Natural killer cell (primary cell): Measurements from ENCODE around the gene PRKAG2. TPM values are rescaled to one million over a fixed set of nuclear protein-coding genes. Genes with fewer than 3 reads are reported as not detected.

Experiments
- ATAC-seq, 3 donors: fragments of 150-1000 bp in 2 of 3; fragments of 200-7000 bp in 1 of 3; cut with Tn5 transposase; 1 replicate in 1 of 3; 2 replicates in 2 of 3; pipeline ENCODE4 v1.10.0; 2021; ENCODE audit warnings: mild to moderate bottlenecking in 2 of 3, moderate library complexity in 2 of 3
- DNase-seq, 2 donors: peaks; one replicate each; pipeline versions ENCODE4 v3.0.0 to v3.0.0-alpha.2; 2013 to 2021; ENCODE audit warnings: mixed read lengths in 1 of 2
- H3K27ac ChIP-seq: one replicate; pipeline ENCODE4 v1.5.1; 2013; ENCODE audit warnings: mild to moderate bottlenecking, low read length
- H3K27me3 ChIP-seq: one replicate; pipeline ENCODE4 v1.6.1; 2013; ENCODE audit warnings: low read length; ENCODE audit not compliant: control insufficient read depth, insufficient read depth
- H3K36me3 ChIP-seq: one replicate; pipeline ENCODE4 v1.6.1; 2013; ENCODE audit warnings: low read length; ENCODE audit not compliant: control insufficient read depth, insufficient read depth
- H3K4me1 ChIP-seq: one replicate; pipeline ENCODE4 v1.6.1; 2013; ENCODE audit warnings: low read length; ENCODE audit not compliant: control insufficient read depth, insufficient read depth
- H3K4me3 ChIP-seq: one replicate; pipeline ENCODE4 v1.5.1; 2013; ENCODE audit warnings: low read length
- H3K9me3 ChIP-seq: one replicate; pipeline ENCODE4 v1.6.1; 2013; ENCODE audit warnings: low read length; ENCODE audit not compliant: control insufficient read depth, insufficient read depth
- H3K27ac Mint-ChIP-seq, 2 donors: one replicate each; pipeline ENCODE4 v1.8.0; 2022; ENCODE audit warnings: mild to moderate bottlenecking in 2 of 2, mixed read lengths in 2 of 2, moderate library complexity in 1 of 2
- H3K27me3 Mint-ChIP-seq, 2 donors: one replicate each; pipeline ENCODE4 v1.8.0; 2022; ENCODE audit warnings: low read depth in 2 of 2, mixed read lengths in 2 of 2
- H3K36me3 Mint-ChIP-seq: one replicate; pipeline ENCODE4 v1.8.0; 2022; ENCODE audit warnings: mixed read lengths
- H3K4me1 Mint-ChIP-seq, 2 donors: one replicate each; pipeline ENCODE4 v1.8.0; 2022; ENCODE audit warnings: mixed read lengths in 2 of 2
- H3K4me3 Mint-ChIP-seq: one replicate; pipeline ENCODE4 v1.8.0; 2022; ENCODE audit warnings: mild to moderate bottlenecking, moderate library complexity, mixed read lengths
- H3K9me3 Mint-ChIP-seq, 2 donors: one replicate each; pipeline ENCODE4 v1.8.0; 2022; ENCODE audit warnings: mixed read lengths in 2 of 2
- WGBS: methylation state at CpG from one replicate; pipeline ENCODE4 v1.1.7; 2013; ENCODE audit warnings: missing lambda C conversion rate; ENCODE audit not compliant: insufficient coverage; 5-methylcytosine and 5-hydroxymethylcytosine counted together
- intact Hi-C: fragments of 100-400 bp; cut with micrococcal nuclease; formaldehyde crosslinking; loops from one replicate; pipeline ENCODE4 v1.14.2; 2022
- total RNA-seq, 4 donors: library from RNA; stranded (reverse); fragments of 120-200 nt in 1 of 4; gene quantifications; one replicate each; pipeline versions ENCODE4 v1.2.3 to v1.2.4, GENCODE V29; 2013 to 2022
- TF ChIP-seq, protein P1 (sequence below): fragments of 200-600 bp; IDR thresholded peaks from one replicate; pipeline ENCODE4 v1.8.0; 2022; ENCODE audit warnings: antibody characterized with exemption

PRKAG2 gene
- total RNA-seq, 3 donors from 2014 or later (not counting 1 experiment from before 2014, with no cell fraction given), result 42.6 to 66.5 (median 64.4) TPM

DNA sequence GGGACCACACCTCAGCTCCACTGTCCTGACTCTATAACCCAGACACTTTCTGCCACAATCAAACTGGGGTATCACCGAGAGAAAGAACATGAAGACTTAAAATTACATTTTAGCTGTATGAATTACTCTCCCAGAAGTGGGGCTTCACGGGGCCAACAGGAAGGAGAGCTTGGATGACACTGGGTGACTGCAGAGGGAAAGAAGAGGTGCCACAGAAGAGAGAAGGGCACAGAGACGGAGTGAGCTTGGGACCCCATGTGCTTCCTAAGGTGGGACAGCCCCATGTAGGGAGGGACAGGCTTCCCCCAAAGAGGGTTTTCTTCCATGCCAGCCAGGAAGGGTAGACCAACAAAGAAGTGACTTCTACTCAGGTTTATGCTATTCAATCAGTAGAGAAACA, 195.2 kb downstream of the PRKAG2 start:
- Histone ChIP-seq H3K27me3 (no peaks in the 10 kb centered on the region), H3K4me1 (peaks cover 24% of the 10 kb centered on the region), H3K9me3 (no peaks in the 10 kb centered on the region), H3K36me3 (no peaks in the 10 kb centered on the region), H3K27ac (no peak overlapping the region), H3K4me3 (no peak overlapping the region)
- Mint-ChIP-seq H3K4me3 (no peak overlapping the region), H3K9me3 (no peaks in the 10 kb centered on the region), H3K36me3 (no peaks in the 10 kb centered on the region), H3K4me1 (peaks cover 29 to 45% of the 10 kb centered on the region in 2 donors), H3K27me3 (no peaks in the 10 kb centered on the region), H3K27ac (no peak overlapping the region)
- DNase-seq, result no peak
- WGBS, result 90% methylated on average over 3 of the region's 3 CpGs
- TF ChIP-seq, protein P1, sequence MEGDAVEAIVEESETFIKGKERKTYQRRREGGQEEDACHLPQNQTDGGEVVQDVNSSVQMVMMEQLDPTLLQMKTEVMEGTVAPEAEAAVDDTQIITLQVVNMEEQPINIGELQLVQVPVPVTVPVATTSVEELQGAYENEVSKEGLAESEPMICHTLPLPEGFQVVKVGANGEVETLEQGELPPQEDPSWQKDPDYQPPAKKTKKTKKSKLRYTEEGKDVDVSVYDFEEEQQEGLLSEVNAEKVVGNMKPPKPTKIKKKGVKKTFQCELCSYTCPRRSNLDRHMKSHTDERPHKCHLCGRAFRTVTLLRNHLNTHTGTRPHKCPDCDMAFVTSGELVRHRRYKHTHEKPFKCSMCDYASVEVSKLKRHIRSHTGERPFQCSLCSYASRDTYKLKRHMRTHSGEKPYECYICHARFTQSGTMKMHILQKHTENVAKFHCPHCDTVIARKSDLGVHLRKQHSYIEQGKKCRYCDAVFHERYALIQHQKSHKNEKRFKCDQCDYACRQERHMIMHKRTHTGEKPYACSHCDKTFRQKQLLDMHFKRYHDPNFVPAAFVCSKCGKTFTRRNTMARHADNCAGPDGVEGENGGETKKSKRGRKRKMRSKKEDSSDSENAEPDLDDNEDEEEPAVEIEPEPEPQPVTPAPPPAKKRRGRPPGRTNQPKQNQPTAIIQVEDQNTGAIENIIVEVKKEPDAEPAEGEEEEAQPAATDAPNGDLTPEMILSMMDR, result no peak
- intact Hi-C loops, result no loop called here
- ATAC-seq, result no peak

DNA sequence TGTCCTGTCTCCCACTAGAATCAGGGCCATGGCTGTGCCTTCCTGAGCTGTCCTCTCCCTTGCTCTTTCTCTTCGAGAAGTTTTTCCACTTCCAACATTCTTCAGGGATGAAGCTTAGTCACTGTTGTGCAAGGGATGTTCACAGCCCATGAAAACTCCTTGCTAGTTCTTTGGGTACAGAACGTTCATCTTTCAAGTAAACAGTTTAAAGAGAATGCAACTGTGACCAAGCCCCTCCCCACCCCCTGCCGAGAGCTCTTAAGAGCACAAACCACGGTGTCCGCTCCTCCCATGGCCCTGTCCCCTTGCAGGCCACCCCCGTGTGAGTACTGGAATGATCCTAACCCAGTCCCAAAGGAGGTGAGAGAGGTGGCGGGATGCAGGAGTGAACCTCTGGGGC, 196.1 kb downstream of the PRKAG2 start:
- peaks cover 24% of the 10 kb centered on the region for H3K4me1 ChIP-seq
- 82% methylated on average over 7 of the region's 7 CpGs for WGBS
- Mint-ChIP-seq H3K4me3 (peak overlapping the region; percentile 28), H3K4me1 (peaks cover 29 to 45% of the 10 kb centered on the region in 2 donors), H3K36me3 (no peaks in the 10 kb centered on the region), H3K27me3 (no peaks in the 10 kb centered on the region), H3K27ac (no peak overlapping the region), H3K9me3 (no peaks in the 10 kb centered on the region)
- H3K27ac ChIP-seq, result no peak overlapping the region
- TF ChIP-seq, protein P1, result no peak
- no peak overlapping the region for H3K4me3 ChIP-seq
- intact Hi-C loops, result no loop called here
- H3K27me3 ChIP-seq, result no peaks in the 10 kb centered on the region
- H3K9me3 ChIP-seq, result no peaks in the 10 kb centered on the region
- ATAC-seq, result no peak
- H3K36me3 ChIP-seq, result no peaks in the 10 kb centered on the region
- DNase-seq, result no peak

DNA sequence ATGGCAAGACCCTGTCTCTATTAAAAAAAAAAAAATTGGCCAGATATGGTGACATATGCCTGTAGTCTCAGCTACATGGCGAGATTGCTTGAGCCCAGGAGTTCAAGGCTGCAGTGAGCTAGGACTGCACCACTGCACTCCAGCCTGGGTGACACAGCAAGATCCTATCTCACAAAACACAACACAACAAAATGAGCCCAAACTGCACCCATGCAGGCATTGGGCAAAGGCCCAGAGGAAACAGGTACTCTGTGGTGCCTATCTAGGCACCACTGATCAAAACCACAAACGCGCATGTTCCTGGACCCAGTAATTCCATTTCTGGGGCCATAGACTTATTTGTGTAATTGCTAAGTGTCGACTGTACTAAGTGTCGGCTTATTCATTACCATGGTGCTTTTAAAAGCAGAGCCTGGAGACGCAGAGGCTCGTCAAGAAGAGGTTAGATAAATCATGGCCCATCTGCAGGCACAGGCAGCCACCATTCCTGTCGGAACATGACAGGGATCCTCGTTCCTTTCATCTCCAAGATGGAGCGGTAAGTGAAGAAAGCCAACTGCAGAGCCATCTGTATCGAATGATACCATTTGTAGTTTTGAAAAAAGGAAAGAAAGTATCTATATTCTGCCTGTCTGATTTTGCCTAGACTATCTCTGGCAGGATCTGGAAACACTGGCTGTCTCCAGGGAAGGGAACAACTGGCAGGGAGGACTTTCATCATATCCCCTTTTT, 196.9 kb downstream of the PRKAG2 start:
- Mint-ChIP-seq H3K27me3 (no peaks in the 10 kb centered on the region), H3K36me3 (no peaks in the 10 kb centered on the region), H3K4me3 (no peak overlapping the region), H3K9me3 (no peaks in the 10 kb centered on the region), H3K4me1 (peaks cover 29 to 48% of the 10 kb centered on the region in 2 donors), H3K27ac (peak overlapping the region in 1 of 2 donors; percentile 29)
- Histone ChIP-seq H3K9me3 (no peaks in the 10 kb centered on the region), H3K27me3 (no peaks in the 10 kb centered on the region), H3K27ac (no peak overlapping the region), H3K4me3 (no peak overlapping the region), H3K4me1 (peaks cover 24% of the 10 kb centered on the region), H3K36me3 (peaks cover 2% of the 10 kb centered on the region)
- no peak for DNase-seq
- TF ChIP-seq, protein P1, result no peak
- intact Hi-C loops, result no loop called here
- peak in 1 of 3 donors; percentile 61 for ATAC-seq
- 75% methylated on average over 11 of the region's 11 CpGs for WGBS
